OCI-LY3 (cell line): Measurements from ENCODE around the gene ADAMTS2.

Experiments
- CTCF ChIP-seq: fragments of 200-600, 300-600 bp; sonication (generic); IDR thresholded peaks from 2 replicates; pipeline ENCODE4 v1.5.1; 2014; ENCODE audit warnings: antibody characterized with exemption, low read length, low read depth
- EZH2phosphoT487 ChIP-seq: fragments of 200-600 bp; shearing (Covaris generic); IDR thresholded peaks from 2 replicates; pipeline ENCODE4 v1.6.1; 2018; ENCODE audit warnings: antibody characterized with exemption, mixed run types, low read depth

- TF ChIP-seq CTCF (no peak), EZH2phosphoT487 (no peak)
Measured at GRCh38 chr5:179256328-179257175, 88.7 kb downstream of the ADAMTS2 start.
